NT2/D1 (cell line): Measurements from ENCODE around the gene F13B.
A peak's percentile ranks its signal among the peaks of the same experiment; 100 is the strongest.
"Not testable (repeated sequence)": the region's sequence is repeated elsewhere in the genome, so short reads cannot be mapped to it uniquely, and the experiment has no call there.

Source experiments
- DNase-seq: peaks from one replicate; pipeline ENCODE4 v3.0.0-alpha.2; 2011; ENCODE audit warnings: low read depth, low spot score
- H3K27me3 ChIP-seq: 2 replicates; pipeline ENCODE4 v1.6.0; 2011; ENCODE audit warnings: mild to moderate bottlenecking; ENCODE audit not compliant: insufficient read length, insufficient read depth
- H3K36me3 ChIP-seq: 2 replicates; pipeline ENCODE4 v1.6.1; 2011; ENCODE audit warnings: mild to moderate bottlenecking, low read length, mixed read lengths; ENCODE audit not compliant: insufficient read depth, insufficient read length
- H3K4me1 ChIP-seq: 2 replicates; pipeline ENCODE4 v1.5.1; 2011; ENCODE audit not compliant: insufficient read depth, insufficient read length
- H3K4me3 ChIP-seq: 2 replicates; pipeline ENCODE4 v1.5.1; 2011; ENCODE audit warnings: low read depth; ENCODE audit not compliant: insufficient read length
- H3K9ac ChIP-seq: 2 replicates; pipeline ENCODE4 v1.6.0; 2011; ENCODE audit warnings: low read depth; ENCODE audit not compliant: insufficient read length
- H3K9me3 ChIP-seq: 2 replicates; pipeline ENCODE4 v1.5.1; 2011; ENCODE audit warnings: mild to moderate bottlenecking, low read length; ENCODE audit not compliant: insufficient read depth
- SUZ12 ChIP-seq: IDR thresholded peaks from 2 replicates; pipeline ENCODE4 v1.6.1; 2011; ENCODE audit not compliant: insufficient read length, insufficient read depth; ENCODE audit errors: extremely low read depth
- YY1 ChIP-seq: IDR thresholded peaks from 2 replicates; pipeline ENCODE4 v1.6.1; 2011; ENCODE audit not compliant: insufficient read length, insufficient read depth
- ZNF274 ChIP-seq: IDR thresholded peaks from 2 replicates; pipeline ENCODE4 v1.6.1; 2011; ENCODE audit warnings: mild to moderate bottlenecking, low read depth, low read length

The F13B gene

DNA sequence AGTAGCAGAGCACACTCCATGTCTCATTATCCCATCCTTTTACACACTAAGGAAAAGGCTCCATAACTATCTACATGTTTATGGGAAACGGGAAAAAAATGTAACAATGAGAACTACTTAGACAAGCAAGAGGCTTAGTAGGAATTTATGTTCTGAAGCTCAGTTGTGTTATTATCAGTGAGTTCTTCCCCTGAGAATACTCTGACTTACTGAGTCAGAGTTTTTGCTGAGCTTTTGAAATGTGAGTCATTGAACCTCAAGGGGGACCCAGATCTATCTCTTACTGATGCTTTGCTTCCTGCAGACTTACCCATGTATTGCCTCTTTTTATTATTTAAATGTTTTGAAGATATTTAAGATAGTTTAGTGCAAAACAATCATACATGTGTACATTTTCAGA is 69.6 kb downstream of the F13B start:
- H3K9ac ChIP-seq: no peak overlapping the region
- no peaks in the 10 kb centered on the region for H3K4me1 ChIP-seq
- no peaks in the 10 kb centered on the region for H3K27me3 ChIP-seq
- TF ChIP-seq ZNF274: no peak
- TF ChIP-seq YY1: no peak
- no peak for TF ChIP-seq SUZ12
- no peaks in the 10 kb centered on the region for H3K9me3 ChIP-seq
- DNase-seq: no peak
- H3K4me3 ChIP-seq: no peak overlapping the region
- no peaks in the 10 kb centered on the region for H3K36me3 ChIP-seq

DNA sequence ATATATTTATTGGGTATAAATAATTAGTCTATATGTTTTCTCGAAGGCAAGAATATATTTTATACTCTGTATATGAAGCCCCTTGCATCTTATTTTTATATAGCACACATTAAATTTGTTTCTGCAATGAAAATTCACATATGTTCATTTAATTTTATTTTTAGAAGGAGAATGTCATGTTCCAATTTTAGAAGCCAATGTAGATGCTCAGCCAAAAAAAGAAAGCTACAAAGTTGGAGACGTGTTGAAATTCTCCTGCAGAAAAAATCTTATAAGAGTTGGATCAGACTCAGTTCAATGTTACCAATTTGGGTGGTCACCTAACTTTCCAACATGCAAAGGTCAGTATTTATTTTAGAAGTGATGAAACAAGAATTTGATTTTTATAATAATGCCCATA is 73.1 kb downstream of the F13B start:
- H3K9ac ChIP-seq: no peak overlapping the region
- H3K9me3 ChIP-seq: no peaks in the 10 kb centered on the region
- no peaks in the 10 kb centered on the region for H3K27me3 ChIP-seq
- no peak for DNase-seq
- no peak overlapping the region for H3K4me3 ChIP-seq
- H3K4me1 ChIP-seq: peaks cover 4% of the 10 kb centered on the region
- no peak for TF ChIP-seq YY1
- TF ChIP-seq ZNF274: no peak
- TF ChIP-seq SUZ12: no peak
- H3K36me3 ChIP-seq: no peaks in the 10 kb centered on the region

- peak; percentile 72 for DNase-seq
- not testable (repeated sequence) for H3K36me3 ChIP-seq, H3K4me3 ChIP-seq, H3K4me1 ChIP-seq, H3K9me3 ChIP-seq, H3K27me3 ChIP-seq
- peak overlapping the region; percentile 36 for H3K9ac ChIP-seq
Measured at GRCh38 chr1:196991919-196992651, 75.0 kb downstream of the F13B start.
